Loucy (cell line): ENCODE results near the gene ZCWPW1.

Experiments used
- CTCF ChIP-seq: fragments of 200-600 bp; sonication (generic); conservative IDR thresholded peaks from 2 replicates; pipeline ENCODE4 v1.5.1; 2014; ENCODE audit warnings: mild to moderate bottlenecking, antibody characterized with exemption, low read length
- EZH2phosphoT487 ChIP-seq: fragments of 200-600 bp; IDR thresholded peaks from 2 replicates; pipeline ENCODE4 v1.6.1; 2018; ENCODE audit warnings: antibody characterized with exemption, mild to moderate bottlenecking, moderate library complexity, borderline replicate concordance

- TF ChIP-seq CTCF (no peak), EZH2phosphoT487 (no peak)
Observed at GRCh38 chr7:100429637-100430492, 1.4 kb upstream of the ZCWPW1 start, which contains the start of gene MEPCE.
